ENCODE measurements around the gene RNF212B.

DNA sequence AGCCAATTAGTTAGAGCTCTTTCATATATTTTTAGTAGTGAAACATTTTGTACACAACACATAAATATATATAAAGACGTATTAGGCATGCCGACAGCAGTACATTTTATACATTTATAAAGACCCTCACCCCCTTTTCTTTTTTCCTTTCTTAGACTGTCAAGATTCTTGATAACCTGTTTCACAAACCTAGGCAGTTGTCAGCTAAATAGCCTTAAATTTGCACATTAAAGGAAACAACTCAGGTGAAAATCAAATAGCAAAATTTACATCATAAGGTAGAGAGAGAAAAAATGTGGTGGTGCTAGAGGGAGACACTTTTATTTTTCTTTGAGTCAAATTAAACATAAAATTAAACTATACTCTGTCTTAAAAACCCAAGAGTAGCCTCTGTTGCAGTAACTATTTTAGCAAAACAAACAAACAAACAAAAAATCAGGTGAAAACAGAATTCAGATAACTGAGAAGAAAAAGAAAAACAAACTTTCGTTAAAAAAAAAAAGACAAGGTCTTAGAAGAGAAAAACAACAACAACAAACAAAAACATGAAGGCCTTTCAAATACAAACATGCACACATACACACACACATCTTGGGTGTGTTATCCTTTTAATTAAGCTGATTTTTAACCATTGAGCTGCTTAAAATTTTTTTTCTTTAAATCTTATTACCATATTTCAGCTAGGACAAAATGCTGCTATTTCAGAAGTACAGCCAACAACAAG is 31.2 kb upstream of the RNF212B start:
- TF ChIP-seq, protein P1, sequence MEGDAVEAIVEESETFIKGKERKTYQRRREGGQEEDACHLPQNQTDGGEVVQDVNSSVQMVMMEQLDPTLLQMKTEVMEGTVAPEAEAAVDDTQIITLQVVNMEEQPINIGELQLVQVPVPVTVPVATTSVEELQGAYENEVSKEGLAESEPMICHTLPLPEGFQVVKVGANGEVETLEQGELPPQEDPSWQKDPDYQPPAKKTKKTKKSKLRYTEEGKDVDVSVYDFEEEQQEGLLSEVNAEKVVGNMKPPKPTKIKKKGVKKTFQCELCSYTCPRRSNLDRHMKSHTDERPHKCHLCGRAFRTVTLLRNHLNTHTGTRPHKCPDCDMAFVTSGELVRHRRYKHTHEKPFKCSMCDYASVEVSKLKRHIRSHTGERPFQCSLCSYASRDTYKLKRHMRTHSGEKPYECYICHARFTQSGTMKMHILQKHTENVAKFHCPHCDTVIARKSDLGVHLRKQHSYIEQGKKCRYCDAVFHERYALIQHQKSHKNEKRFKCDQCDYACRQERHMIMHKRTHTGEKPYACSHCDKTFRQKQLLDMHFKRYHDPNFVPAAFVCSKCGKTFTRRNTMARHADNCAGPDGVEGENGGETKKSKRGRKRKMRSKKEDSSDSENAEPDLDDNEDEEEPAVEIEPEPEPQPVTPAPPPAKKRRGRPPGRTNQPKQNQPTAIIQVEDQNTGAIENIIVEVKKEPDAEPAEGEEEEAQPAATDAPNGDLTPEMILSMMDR (IDR thresholded peaks at IDR 0.05) = no peak
- no peak for TF ChIP-seq POLR2A (IDR thresholded peaks at IDR 0.05)
